Measurements from ENCODE around the gene SYCP2L. TPM values are rescaled to one million over a fixed set of nuclear protein-coding genes. Genes with fewer than 3 reads are reported as not detected.
A peak's percentile ranks its signal among the peaks of the same experiment; 100 is the strongest.

Gene SYCP2L
- polyA plus RNA-seq, 1 of the 3 experiments (the other 2 are of a cell fraction) = 0.82 TPM

DNA sequence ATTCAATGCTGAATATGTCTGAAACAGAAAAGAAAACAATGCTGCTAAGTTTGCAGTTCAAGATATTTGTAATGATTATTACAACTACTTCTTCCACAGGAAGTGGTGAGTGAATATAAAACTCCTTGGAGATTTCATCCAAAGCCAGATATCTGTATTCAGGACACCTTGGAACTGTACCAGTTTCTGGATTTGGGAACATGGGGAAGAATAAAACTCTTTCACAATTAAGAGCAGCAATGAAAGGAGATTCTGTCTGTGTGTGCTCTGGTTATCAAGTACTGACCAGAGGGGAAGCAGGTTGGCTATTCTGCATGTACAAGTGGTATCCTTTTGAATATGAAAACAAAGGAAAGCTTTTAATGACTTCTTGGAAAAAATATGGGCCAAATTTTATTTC is 136.2 kb downstream of the SYCP2L start:
- H4K20me1 ChIP-seq (ENCODE audit: insufficient read depth) = no peaks in the 10 kb centered on the region
- no peak overlapping the region for H3K4me3 ChIP-seq (ENCODE audit: low read depth in 2 of 2, low read length in 1 of 2)
- no peaks in the 10 kb centered on the region; the same call in 1 of the 2 replicates for H3K9me3 ChIP-seq
- no peaks in the 10 kb centered on the region; a peak in 2 of 4 replicates for H3K4me1 ChIP-seq (ENCODE audit: control insufficient read depth in 1 of 2, insufficient read depth in 2 of 2, low read depth in 1 of 2, low read length in 1 of 2)
- no peaks in the 10 kb centered on the region for H3K27me3 ChIP-seq (ENCODE audit: insufficient read depth)
- H3F3A ChIP-seq (replicated peaks; ENCODE audit: insufficient read depth) = no peaks in the 10 kb centered on the region
- 0 out of 2 replicates have a peak overlapping the region, but pooled peaks have one; percentile 8 for H2AFZ ChIP-seq (ENCODE audit: low read depth)
- H3K4me2 ChIP-seq = no peak overlapping the region
- POLR2A ChIA-PET = no interaction called here
- H3K27ac ChIP-seq (ENCODE audit: low read depth in 2 of 2, low read length in 1 of 2) = no peak overlapping the region
- no peak overlapping the region for H3K9ac ChIP-seq
- H3K36me3 ChIP-seq (replicated peaks in 1 of 2; ENCODE audit: control insufficient read depth in 1 of 2, insufficient read depth in 2 of 2, low read length in 1 of 2) = no peaks in the 10 kb centered on the region
- H3K79me2 ChIP-seq (ENCODE audit: insufficient read depth) = no peaks in the 10 kb centered on the region
- no peak for DNase-seq
- CTCF ChIA-PET = interaction anchor here (1.1 to 1.9 kb wide), 5 partner anchors 14 to 474 kb away, joined by 4 to 6 read pairs (median 6); partner anchors contain the start of gene ELOVL2
- H3K9me2 ChIP-seq = no peaks in the 10 kb centered on the region
- TF ChIP-seq YY1 (IDR thresholded peaks at IDR 0.05; ENCODE audit: low read depth) (no peak), FOSL2 (IDR thresholded peaks at IDR 0.05; ENCODE audit: borderline replicate concordance, low read depth) (no peak), EP300 (IDR thresholded peaks at IDR 0.05; ENCODE audit: borderline replicate concordance in 1 of 2, low read depth in 1 of 2, low read length in 1 of 2) (no peak), RFX5 (IDR thresholded peaks at IDR 0.05; ENCODE audit: low read length) (no peak)

Other genes starting within 250 kb of the SYCP2L start
- 0.71 and 1.4 TPM in 2 replicates for gene C6orf52, start 192.4 kb upstream of the SYCP2L start, polyA plus RNA-seq (2012; rRNA removed)
- 16.2 and 19.1 TPM in 2 replicates for gene PAK1IP1, start 192.1 kb upstream of the SYCP2L start, polyA plus RNA-seq (2012; rRNA removed)
- gene TMEM14C, start 164.0 kb upstream of the SYCP2L start, polyA plus RNA-seq (2012; rRNA removed) = 199 and 214 TPM in 2 replicates
- 89.0 and 93.6 TPM in 2 replicates for gene TMEM14B, start 139.2 kb upstream of the SYCP2L start, polyA plus RNA-seq (2012; rRNA removed)
- 0.02 TPM in 1 of 2 replicates, not detected in the other for gene MAK, start 48.5 kb upstream of the SYCP2L start, polyA plus RNA-seq (2012; rRNA removed)
- not detected in 2 replicates for gene GCM2, start 5.0 kb upstream of the SYCP2L start, polyA plus RNA-seq (2012; rRNA removed)
- 0.39 and 0.49 TPM in 2 replicates for gene ELOVL2, start 157.3 kb downstream of the SYCP2L start, polyA plus RNA-seq (2012; rRNA removed)
- 2.1 and 2.7 TPM in 2 replicates for gene SMIM13, start 206.8 kb downstream of the SYCP2L start, polyA plus RNA-seq (2012; rRNA removed)
- gene ERVFRD-1, start 224.7 kb downstream of the SYCP2L start, polyA plus RNA-seq (2012; rRNA removed) = not detected in 2 replicates

Measured in SK-N-SH (cell line).